BJ (cell line): ENCODE measurements around the gene TRAPPC2L. TPM values are rescaled to one million over a fixed set of nuclear protein-coding genes. Genes with fewer than 3 reads are reported as not detected.

Experiments used
- CTCF ChIA-PET: fragments of 350-600 bp; formaldehyde crosslinking; extraction: SDS; loops from one replicate; lab custom pipeline; 2021; ENCODE audit warnings: antibody characterized with exemption, inconsistent platforms; lab: Yijun Ruan, JAX
- POLR2A ChIA-PET: fragments of 300-600 bp; sonication (Branson Sonifier 250); formaldehyde crosslinking; extraction: SDS; loops from one replicate; lab custom pipeline; 2021; ENCODE audit warnings: antibody characterized with exemption; lab: Charles Lee
- DNase-seq: peaks from one replicate; pipeline ENCODE4 v3.0.0-alpha.2; 2011; ENCODE audit warnings: low read depth
- H3K27me3 ChIP-seq: 2 replicates; pipeline ENCODE4 v1.6.0; 2011; ENCODE audit warnings: low read length; ENCODE audit not compliant: control insufficient read depth, insufficient read depth
- H3K36me3 ChIP-seq: 2 replicates; pipeline ENCODE4 v1.5.1; 2011; ENCODE audit warnings: low read length; ENCODE audit not compliant: control insufficient read depth, insufficient read depth
- H3K4me3 ChIP-seq: 2 replicates; pipeline ENCODE4 v1.5.1; 2011; ENCODE audit warnings: low read depth, mild to moderate bottlenecking, control low read depth, low read length
- polyA minus RNA-seq: library from RNA; depleted of rRNA, polyadenylated mRNA; stranded (reverse); fragments of >200 nt; gene quantifications from 2 replicates; pipeline ENCODE4 v1.2.3, GENCODE V29; 2011; rRNA and poly(A)+ RNA removed
- polyA plus RNA-seq: library from polyadenylated mRNA; depleted of rRNA; stranded (reverse); fragments of >200 nt; gene quantifications from 2 replicates; pipeline ENCODE4 v1.2.3, GENCODE V29; 2011; rRNA removed
- TF ChIP-seq, protein P1 (sequence below): IDR thresholded peaks from 2 replicates; pipeline ENCODE4 v1.5.1; 2011; ENCODE audit warnings: low read depth, mild to moderate bottlenecking, control low read depth, inconsistent platforms, low read length, moderate library complexity; ENCODE audit not compliant: insufficient read depth

TRAPPC2L gene, protein sequence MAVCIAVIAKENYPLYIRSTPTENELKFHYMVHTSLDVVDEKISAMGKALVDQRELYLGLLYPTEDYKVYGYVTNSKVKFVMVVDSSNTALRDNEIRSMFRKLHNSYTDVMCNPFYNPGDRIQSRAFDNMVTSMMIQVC
- 84.8 and 116 TPM in 2 replicates for polyA plus RNA-seq
- polyA minus RNA-seq, result 28.9 and 47.4 TPM in 2 replicates

DNA sequence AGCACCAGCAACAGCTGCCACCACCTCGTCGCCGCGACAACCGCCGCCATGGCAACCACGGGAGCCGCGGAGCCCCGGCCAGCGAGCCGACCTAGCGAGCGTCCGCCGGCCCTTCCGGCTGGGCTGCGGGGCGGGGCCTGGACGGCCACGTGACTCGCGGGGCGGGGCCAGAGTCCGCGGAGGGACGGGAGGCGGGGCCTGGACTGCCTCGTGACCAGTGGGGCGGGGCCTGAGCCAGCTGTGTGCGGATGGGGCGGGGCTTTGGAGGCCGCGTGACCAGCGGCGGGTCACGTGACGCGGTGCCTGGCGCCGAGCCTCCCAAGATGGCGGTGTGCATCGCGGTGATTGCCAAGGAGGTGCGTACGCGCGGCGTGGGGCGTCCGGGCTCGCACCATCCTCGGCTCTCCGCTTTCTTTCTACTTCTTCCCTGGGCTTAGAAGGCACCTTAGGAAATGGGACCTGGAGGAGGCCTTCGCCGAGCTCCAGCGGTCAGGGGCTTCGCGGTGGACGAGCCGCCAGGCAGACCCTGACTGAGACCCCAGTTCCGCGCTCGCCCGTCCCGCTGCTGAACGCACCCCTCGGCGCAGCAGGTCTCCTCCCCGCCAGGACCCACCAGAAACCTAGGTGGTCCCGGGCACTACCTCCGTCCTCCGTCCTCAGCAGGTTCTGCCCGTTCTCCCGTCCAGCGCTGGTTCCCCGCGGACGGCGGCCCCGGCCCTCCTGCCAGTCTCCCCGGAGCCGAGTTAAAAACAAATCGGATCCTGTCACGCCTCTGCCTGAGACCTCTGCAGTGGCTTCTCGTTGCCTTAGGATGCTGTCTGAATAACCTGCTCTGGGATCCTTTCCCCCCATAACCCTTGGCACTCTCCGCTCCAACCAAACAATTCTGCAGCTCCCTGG is at the start of gene TRAPPC2L, which contains the start of gene GALNS:
Gene TRAPPC2L (plus strand): TSS at position 300 of the 900 bp plus-strand sequence. CDS start 24 bp downstream, at position 324.
Gene GALNS (minus strand): TSS at position 120 of the 900 bp plus-strand sequence. CDS start 70 bp downstream, at position 50.
- POLR2A ChIA-PET, result no interaction called here
- peak; percentile 46 for DNase-seq
- H3K27me3 ChIP-seq, result no peaks in the 10 kb centered on the region
- CTCF ChIA-PET, result interaction anchor here (0.6 to 2.6 kb wide), 18 partner anchors 9 to 311 kb away, joined by 3 to 12 read pairs (median 4); partner anchors contain the start of genes APRT and PABPN1L
- H3K4me3 ChIP-seq, result peak within 1 kb of the TSS; percentile 96
- TF ChIP-seq, protein P1, sequence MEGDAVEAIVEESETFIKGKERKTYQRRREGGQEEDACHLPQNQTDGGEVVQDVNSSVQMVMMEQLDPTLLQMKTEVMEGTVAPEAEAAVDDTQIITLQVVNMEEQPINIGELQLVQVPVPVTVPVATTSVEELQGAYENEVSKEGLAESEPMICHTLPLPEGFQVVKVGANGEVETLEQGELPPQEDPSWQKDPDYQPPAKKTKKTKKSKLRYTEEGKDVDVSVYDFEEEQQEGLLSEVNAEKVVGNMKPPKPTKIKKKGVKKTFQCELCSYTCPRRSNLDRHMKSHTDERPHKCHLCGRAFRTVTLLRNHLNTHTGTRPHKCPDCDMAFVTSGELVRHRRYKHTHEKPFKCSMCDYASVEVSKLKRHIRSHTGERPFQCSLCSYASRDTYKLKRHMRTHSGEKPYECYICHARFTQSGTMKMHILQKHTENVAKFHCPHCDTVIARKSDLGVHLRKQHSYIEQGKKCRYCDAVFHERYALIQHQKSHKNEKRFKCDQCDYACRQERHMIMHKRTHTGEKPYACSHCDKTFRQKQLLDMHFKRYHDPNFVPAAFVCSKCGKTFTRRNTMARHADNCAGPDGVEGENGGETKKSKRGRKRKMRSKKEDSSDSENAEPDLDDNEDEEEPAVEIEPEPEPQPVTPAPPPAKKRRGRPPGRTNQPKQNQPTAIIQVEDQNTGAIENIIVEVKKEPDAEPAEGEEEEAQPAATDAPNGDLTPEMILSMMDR, result no peak
- peaks cover 11% of the 10 kb centered on the region for H3K36me3 ChIP-seq

GRCh38 chr16:88807142-88807625 is 49.7 kb upstream of the TRAPPC2L start:
- H3K27me3 ChIP-seq, result no peaks in the 10 kb centered on the region
- TF ChIP-seq, protein P1, result no peak
- H3K4me3 ChIP-seq, result no peak overlapping the region
- peaks cover 8% of the 10 kb centered on the region for H3K36me3 ChIP-seq
- ChIA-PET POLR2A (no interaction called here), CTCF (no interaction called here)
- DNase-seq, result no peak

DNA sequence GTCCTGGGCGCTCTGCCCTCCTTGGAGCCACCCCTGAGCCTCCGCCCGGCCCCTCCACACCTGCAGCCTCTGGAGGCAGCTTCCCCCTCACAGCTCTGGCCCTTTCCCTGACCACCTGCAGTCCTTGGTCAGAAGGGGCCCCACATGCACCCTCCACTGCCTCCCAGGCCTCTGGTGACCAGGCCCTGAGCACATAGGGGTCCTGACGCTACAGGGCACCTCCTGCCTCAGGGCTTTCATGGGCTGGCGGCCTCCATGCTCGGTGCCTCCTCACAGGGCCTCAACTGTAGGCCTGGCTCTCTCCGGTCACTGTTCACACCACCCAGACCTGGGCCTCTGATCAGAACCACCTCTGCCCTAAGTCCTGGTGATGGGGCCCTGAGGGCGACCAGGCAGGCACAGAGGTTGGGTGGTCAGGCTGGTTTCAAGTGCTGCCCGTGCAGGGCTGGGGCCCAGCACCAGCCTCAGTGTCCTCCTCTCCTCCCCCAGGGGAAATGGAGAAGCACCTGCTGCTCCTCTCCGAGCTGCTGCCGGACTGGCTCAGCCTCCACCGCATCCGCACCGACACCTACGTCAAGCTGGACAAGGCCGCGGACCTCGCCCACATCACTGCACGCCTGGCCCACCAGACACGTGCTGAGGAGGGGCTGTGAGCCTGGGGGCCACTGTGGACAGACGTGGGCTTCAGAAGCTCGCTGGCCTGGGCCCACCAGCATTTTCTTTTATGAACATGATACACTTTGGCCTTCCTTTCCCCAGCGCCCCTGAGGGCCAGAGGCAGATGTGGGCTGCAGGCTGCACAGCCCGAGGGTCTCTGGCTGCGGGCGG is 49.1 kb upstream of the TRAPPC2L start:
- CTCF ChIA-PET, result no interaction called here

GRCh38 chr16:88809068-88809675 is 47.8 kb upstream of the TRAPPC2L start:
- no peak for DNase-seq
- TF ChIP-seq, protein P1, result no peak
- peaks cover 8% of the 10 kb centered on the region for H3K36me3 ChIP-seq
- no peak overlapping the region for H3K4me3 ChIP-seq
- POLR2A ChIA-PET, result interaction anchor here (0.6 kb wide), 1 partner anchor 11 kb away, joined by 3 read pairs; no protein-coding TSS in a partner anchor
- no peaks in the 10 kb centered on the region for H3K27me3 ChIP-seq
- CTCF ChIA-PET, result interaction anchor here (1.2 to 1.4 kb wide), 2 partner anchors 8 to 72 kb away, joined by 3 read pairs; no protein-coding TSS in a partner anchor

More for the DNA sequence above, 49.1 kb upstream of the TRAPPC2L start:
- H3K27me3 ChIP-seq, result no peaks in the 10 kb centered on the region
- POLR2A ChIA-PET, result no interaction called here
- no peak for DNase-seq
- H3K4me3 ChIP-seq, result no peak overlapping the region
- TF ChIP-seq, protein P1, result no peak
- peaks cover 8% of the 10 kb centered on the region for H3K36me3 ChIP-seq
